Measurements from ENCODE around the gene KSR1.
"Not testable (repeated sequence)": the region's sequence is repeated elsewhere in the genome, so short reads cannot be mapped to it uniquely, and the experiment has no call there.

Gene KSR1

DNA sequence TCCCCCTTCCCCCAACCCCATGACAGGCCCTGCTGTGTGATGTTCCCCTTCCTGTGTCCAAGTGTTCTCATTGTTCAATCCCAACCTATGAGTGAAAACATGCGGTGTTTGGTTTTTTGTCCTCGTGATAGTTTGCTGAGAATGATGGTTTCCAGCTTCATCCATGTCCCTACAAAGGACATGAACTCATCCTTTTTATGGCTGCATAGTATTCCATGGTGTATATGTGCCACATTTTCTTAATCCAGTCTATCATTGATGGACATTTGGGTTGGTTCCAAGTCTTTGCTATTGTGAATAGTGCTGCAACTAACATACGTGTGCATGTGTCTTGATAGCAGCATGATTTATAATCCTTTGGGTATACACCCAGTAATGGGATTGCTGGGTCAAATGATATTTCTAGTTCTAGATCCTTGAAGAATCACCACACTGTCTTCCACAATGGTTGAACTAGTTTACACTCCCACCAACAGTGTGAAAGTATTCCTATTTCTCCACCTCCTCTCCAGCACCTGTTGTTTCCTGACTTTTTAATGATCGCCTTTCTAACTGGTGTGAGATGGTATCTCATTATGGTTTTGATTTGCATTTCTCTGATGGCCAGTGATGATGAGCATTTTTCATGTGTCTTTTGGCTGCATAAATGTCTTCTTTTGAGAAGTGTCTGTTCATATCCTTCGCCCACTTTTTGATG lies 28.9 kb upstream of the KSR1 start:
- DNase-seq = not testable (repeated sequence)

DNA sequence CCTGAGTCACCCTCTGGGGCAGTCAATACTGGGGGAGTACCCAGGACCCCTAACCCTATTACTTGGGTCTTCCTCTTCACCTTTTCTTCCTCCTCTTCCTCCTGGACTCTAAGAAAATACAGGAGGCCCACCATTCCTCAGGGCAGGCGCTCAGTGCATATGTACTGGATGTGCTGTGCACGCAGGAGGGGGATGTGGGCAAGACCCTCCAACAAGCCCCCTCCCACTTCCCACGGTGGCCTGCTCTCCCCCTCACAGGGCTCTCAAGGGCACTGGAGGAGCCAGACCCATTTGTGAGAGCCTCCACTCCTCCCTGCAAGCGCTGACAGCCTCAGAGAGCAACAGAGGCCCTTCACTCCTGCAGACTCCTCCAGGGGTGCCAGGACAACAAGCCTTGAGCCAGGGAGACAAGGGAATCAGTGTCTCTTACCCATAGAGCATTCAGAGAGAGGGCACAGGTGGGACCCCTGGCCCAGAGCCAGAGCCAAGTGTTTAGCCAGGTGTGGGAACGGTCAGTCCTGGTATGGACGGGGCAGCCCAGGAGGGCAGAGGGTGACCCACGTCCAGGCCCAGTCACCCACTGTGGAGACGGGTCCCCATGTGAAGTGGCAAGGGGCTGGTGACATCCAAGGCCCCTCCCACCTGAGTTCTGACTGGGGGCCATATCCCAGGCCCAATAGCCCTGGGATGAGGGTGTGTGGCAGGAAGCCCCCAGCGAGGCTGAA lies 27.3 kb upstream of the KSR1 start:
- no peak for DNase-seq

GRCh38 chr17:27429666-27430382 lies 26.4 kb upstream of the KSR1 start:
- DNase-seq = no peak

DNA sequence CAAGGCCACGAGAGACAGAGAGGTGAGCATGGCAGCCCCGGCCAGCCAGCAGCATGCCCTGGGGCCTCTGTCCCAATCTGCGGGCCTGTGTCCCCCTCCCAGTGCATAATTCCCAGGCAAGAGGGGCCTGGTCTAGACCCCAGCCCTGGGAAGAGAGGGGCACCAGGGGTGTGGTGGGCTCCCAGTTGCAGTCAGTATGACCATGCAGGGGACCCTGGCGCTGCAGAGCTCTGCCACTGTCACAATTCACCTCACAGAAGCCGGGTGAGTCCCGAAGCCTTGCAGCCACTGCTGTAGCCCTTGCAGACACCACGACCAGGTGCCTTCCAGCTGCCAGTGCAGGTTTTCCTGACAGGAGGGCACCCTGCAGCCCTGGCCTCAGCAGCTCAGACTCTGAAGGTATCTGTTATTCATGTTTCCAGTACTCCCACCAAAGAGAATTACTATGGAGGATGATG lies 25.8 kb upstream of the KSR1 start:
- DNase-seq = no peak

- no peak for DNase-seq
Measured at GRCh38 chr17:27430882-27431491, 25.3 kb upstream of the KSR1 start.

DNA sequence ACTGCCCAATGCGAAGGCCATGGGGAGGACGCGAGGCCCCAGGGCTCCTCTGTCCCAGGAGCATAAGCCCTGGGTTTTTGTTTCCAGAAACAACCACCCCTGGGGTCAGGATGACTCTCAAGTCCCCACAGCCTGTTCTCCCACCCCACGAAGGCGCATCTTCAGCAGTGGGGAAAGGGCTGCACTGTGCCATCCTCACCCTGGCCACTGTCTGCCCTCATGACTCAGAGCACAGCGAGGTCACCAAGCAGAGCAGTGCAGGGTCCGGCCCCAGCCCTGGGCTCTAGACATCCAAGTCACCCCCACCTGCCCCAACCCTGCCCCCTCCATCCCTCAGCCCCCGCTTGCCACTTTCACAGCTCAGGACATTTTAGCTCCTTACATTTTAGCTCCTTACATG lies 22.7 kb upstream of the KSR1 start:
- no peak for DNase-seq

DNA sequence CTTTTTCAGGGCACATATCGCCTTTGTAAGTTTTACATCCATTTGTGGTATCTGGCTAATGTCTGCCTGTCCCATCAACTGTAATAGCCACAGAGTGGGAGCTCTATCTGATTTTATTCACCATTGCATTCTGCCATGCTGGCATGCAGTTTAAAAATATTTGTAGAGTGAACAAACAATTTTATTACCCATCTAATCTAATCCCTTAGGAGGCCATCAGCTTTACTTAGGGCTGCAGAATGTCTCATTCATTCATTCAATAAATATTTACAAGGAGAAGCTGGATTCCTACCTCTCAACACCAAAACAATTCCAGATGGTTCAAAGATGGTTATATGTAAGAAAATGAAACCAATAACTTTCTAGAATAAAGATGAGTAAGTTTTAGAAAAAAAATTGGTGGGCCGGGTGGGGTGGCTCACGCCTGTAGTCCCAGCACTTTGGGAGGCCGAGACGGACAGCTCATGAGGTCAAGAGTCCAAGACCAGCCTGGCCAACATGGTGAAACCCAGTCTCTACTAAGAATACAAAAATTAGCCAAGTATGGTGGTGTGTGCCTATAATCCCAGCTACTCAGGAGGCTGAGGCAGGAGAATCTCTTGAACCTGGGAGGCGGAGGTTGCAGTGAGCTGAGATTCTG lies 20.7 kb upstream of the KSR1 start:
- not testable (repeated sequence) for DNase-seq

- no peak for DNase-seq
Measured at GRCh38 chr17:27438348-27438998, 17.8 kb upstream of the KSR1 start.

GRCh38 chr17:27439342-27439741 lies 16.9 kb upstream of the KSR1 start:
- no peak for DNase-seq

DNA sequence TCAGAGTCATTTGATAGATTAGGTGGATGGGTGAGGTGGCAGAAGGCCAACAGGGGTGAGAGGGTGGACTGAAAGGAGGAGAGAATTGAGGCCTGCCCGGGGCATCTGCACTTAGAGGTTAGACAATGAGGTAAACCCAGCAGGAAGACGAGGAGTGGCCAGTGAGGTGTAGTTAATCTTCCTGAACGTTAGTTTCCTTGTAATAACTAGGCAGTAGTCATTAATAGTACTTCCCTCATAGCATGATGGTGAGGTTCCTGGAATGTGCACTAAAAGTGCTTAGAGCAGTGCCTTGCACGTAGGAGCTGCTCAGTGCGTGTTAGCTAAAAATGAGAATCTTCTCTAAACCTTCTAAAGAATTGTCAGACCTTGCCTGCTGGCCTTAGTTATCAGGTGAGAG lies 13.5 kb upstream of the KSR1 start:
- DNase-seq = no peak

GRCh38 chr17:27443491-27443890 lies 12.8 kb upstream of the KSR1 start:
- DNase-seq = no peak

GRCh38 chr17:27445971-27446370 lies 10.3 kb upstream of the KSR1 start:
- no peak for DNase-seq

GRCh38 chr17:27446569-27447301 lies 9.5 kb upstream of the KSR1 start:
- no peak for DNase-seq

- DNase-seq = not testable (repeated sequence)
Measured at GRCh38 chr17:27448534-27448933, 7.7 kb upstream of the KSR1 start.

- DNase-seq = no peak
Measured at GRCh38 chr17:27449541-27449940, 6.7 kb upstream of the KSR1 start.

GRCh38 chr17:27449988-27450387 lies 6.3 kb upstream of the KSR1 start:
- no peak for DNase-seq

GRCh38 chr17:27450416-27450815 lies 5.8 kb upstream of the KSR1 start:
- no peak for DNase-seq

- DNase-seq = no peak
Measured at GRCh38 chr17:27451906-27452305, 4.3 kb upstream of the KSR1 start.

DNA sequence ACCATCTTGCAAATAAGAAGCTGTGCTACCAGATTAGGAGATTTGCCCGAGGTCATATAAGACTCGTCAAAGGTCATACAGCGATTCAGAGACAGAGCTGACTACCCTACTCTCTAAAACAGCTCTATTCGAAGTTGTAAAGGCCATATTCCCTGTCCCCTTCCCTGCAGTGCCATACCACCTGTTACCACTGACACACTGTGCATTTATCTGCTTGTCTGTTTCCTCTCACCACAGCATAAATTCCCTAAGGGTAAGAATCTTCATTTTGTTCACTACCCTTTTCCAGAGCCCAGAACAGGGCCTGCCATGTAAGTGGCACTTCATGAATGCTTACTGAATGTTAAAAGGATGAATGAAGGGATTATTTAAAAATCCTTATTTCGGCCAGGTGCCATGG lies 3.4 kb upstream of the KSR1 start:
- DNase-seq = no peak

GRCh38 chr17:27453471-27453870 lies 2.8 kb upstream of the KSR1 start:
- DNase-seq = no peak

GRCh38 chr17:27454089-27454488 lies 2.2 kb upstream of the KSR1 start:
- no peak for DNase-seq

Data from GF-D8 (cell line).